HCT116 (cell line): ENCODE data around the gene OR13G1. TPM values are rescaled to one million over a fixed set of nuclear protein-coding genes. Genes with fewer than 3 reads are reported as not detected.
A peak's percentile ranks its signal among the peaks of the same experiment; 100 is the strongest.

Experiments
- ATAC-seq: fragments of 200-7000 bp; cut with Tn5 transposase; 2 replicates; pipeline ENCODE4 v1.9.1; 2020; ENCODE audit warnings: mild to moderate bottlenecking, moderate library complexity
- BruUV-seq: library from RNA; stranded (reverse); fragments of 400-500 nt; replicated peaks from 2 replicates; lab custom pipeline; 2021; lab: Mats Ljungman, UMichigan
- CTCF ChIA-PET: fragments of 300-600 bp; sonication (Branson Sonifier 250); formaldehyde crosslinking; loops from one replicate; lab custom pipeline; 2021; ENCODE audit warnings: antibody characterized with exemption; lab: Charles Lee
- POLR2A ChIA-PET: fragments of 300-600, 350-600 bp; sonication (Branson Sonifier 250); formaldehyde crosslinking; loops from one replicate; lab custom pipeline; 2021; ENCODE audit warnings: antibody characterized with exemption; lab: Charles Lee
- RAD21 ChIA-PET, 2 experiments: fragments of 300-600 bp; sonication (Branson Sonifier 250); formaldehyde crosslinking; loops; one replicate each; lab custom pipeline; 2023; ENCODE audit warnings: low total read pairs in 2 of 2; ENCODE audit not compliant: uncharacterized antibody in 2 of 2, unreplicated experiment in 2 of 2, low non-redundant PET in 1 of 2; lab: Charles Lee
- DNase-seq: peaks from one replicate; pipeline ENCODE4 v3.0.0-alpha.2; 2010; ENCODE audit warnings: low read depth, low spot score
- H2AFZ ChIP-seq: fragments of 200-600 bp; shearing (Covaris generic), sonication (generic); 2 replicates; pipeline ENCODE4 v1.6.1; 2017; ENCODE audit warnings: low read depth, mixed run types, mixed read lengths, antibody characterized with exemption, low read length; ENCODE audit not compliant: poor library complexity, severe bottlenecking
- H3K27ac ChIP-seq: 2 replicates; pipeline ENCODE4 v1.5.1; 2012; ENCODE audit warnings: low read depth, low read length
- H3K27me3 ChIP-seq: fragments of 200-600 bp; sonication (generic); 2 replicates; pipeline ENCODE4 v1.6.1; 2016; ENCODE audit warnings: mixed run types, low read length, mixed read lengths; ENCODE audit not compliant: insufficient read depth
- H3K36me3 ChIP-seq, 2 experiments: fragments of 200-500 bp in 1 of 2; fragments of 200-600 bp in 1 of 2; sonication (Bioruptor generic) in 1 of 2; sonication (generic) in 1 of 2; 2 replicates each; pipeline versions ENCODE4 v1.5.1 to v1.6.1; 2014 to 2016; ENCODE audit warnings: low read length in 2 of 2, inconsistent platforms in 1 of 2, mixed read lengths in 1 of 2, mixed run types in 1 of 2; ENCODE audit not compliant: insufficient read depth in 2 of 2, control insufficient read depth in 1 of 2
- H3K4me1 ChIP-seq, 2 experiments: fragments of 200-600 bp in 1 of 2; sonication (generic) in 1 of 2; 2 replicates each; pipeline versions ENCODE4 v1.5.1 to v1.6.1; 2012 to 2017; ENCODE audit warnings: low read length in 2 of 2, inconsistent platforms in 1 of 2, mild to moderate bottlenecking in 1 of 2, mixed read lengths in 1 of 2, mixed run types in 1 of 2, moderate library complexity in 1 of 2; ENCODE audit not compliant: insufficient read depth in 2 of 2, control insufficient read depth in 1 of 2
- H3K4me2 ChIP-seq: fragments of 200-600 bp; sonication (generic); 2 replicates; pipeline ENCODE4 v1.6.1; 2017; ENCODE audit warnings: mixed run types, low read length, mixed read lengths
- H3K4me3 ChIP-seq, 2 experiments: fragments of 200-600 bp in 1 of 2; sonication (generic) in 1 of 2; replicated peaks in 1 of 2; 2 replicates each; pipeline ENCODE4 v1.5.1; 2011 to 2016; ENCODE audit warnings: low read length in 2 of 2, control low read depth in 1 of 2, low read depth in 1 of 2, mild to moderate bottlenecking in 1 of 2, mixed read lengths in 1 of 2, mixed run types in 1 of 2
- H3K79me2 ChIP-seq: fragments of 200-600 bp; sonication (generic); 2 replicates; pipeline ENCODE4 v1.6.1; 2017; ENCODE audit warnings: mild to moderate bottlenecking, mixed run types, low read length, moderate library complexity, mixed read lengths; ENCODE audit not compliant: insufficient read depth
- H3K9ac ChIP-seq: fragments of 200-600 bp; sonication (generic); 2 replicates; pipeline ENCODE4 v1.6.1; 2016; ENCODE audit warnings: low read length, mixed read lengths
- H3K9me2 ChIP-seq: fragments of 200-600 bp; sonication (generic), shearing (Covaris generic); 2 replicates; pipeline ENCODE4 v1.6.1; 2017; ENCODE audit warnings: mixed run types, mild to moderate bottlenecking, moderate library complexity; ENCODE audit not compliant: insufficient read depth
- H3K9me3 ChIP-seq, 2 experiments: fragments of 200-500 bp in 1 of 2; fragments of 200-600 bp in 1 of 2; sonication (Bioruptor generic) in 1 of 2; sonication (generic) in 1 of 2; 2 replicates each; pipeline ENCODE4 v1.6.1; 2014 to 2017; ENCODE audit warnings: low read length in 2 of 2, mixed read lengths in 2 of 2, inconsistent platforms in 1 of 2, low read depth in 1 of 2, mild to moderate bottlenecking in 1 of 2, mixed run types in 1 of 2, moderate library complexity in 1 of 2; ENCODE audit not compliant: control insufficient read depth in 1 of 2, insufficient read depth in 1 of 2
- H4K20me1 ChIP-seq: fragments of 200-600 bp; sonication (generic), shearing (Covaris generic); 2 replicates; pipeline ENCODE4 v1.6.1; 2017; ENCODE audit warnings: mixed run types, mild to moderate bottlenecking, moderate library complexity; ENCODE audit not compliant: insufficient read depth
- CBX3 ChIP-seq: IDR thresholded peaks from 2 replicates; pipeline ENCODE4 v1.6.1; 2012; ENCODE audit warnings: low read depth
- CTCF ChIP-seq, 3 experiments: fragments of 200-600 bp in 1 of 3; sonication (generic) in 1 of 3; IDR thresholded peaks in 2 of 3; conservative IDR thresholded peaks in 1 of 3; 2 replicates each; pipeline ENCODE4 v1.5.1; 2012 to 2017; ENCODE audit warnings: low read depth in 2 of 3, low read length in 2 of 3, antibody characterized with exemption in 1 of 3, borderline replicate concordance in 1 of 3, control low read depth in 1 of 3, mild to moderate bottlenecking in 1 of 3, mixed read lengths in 1 of 3, mixed run types in 1 of 3, moderate library complexity in 1 of 3; ENCODE audit not compliant: insufficient read depth in 1 of 3
- EGR1 ChIP-seq: IDR thresholded peaks from 2 replicates; pipeline ENCODE4 v1.6.1; 2012; ENCODE audit warnings: low read depth
- ELF1 ChIP-seq: IDR thresholded peaks from 2 replicates; pipeline ENCODE4 v1.6.1; 2012; ENCODE audit warnings: low read depth, borderline replicate concordance
- EZH2 ChIP-seq: fragments of 200-600 bp; sonication (generic); IDR thresholded peaks from 2 replicates; pipeline ENCODE4 v1.6.1; 2017; ENCODE audit warnings: antibody characterized with exemption, mixed run types
- EZH2phosphoT487 ChIP-seq: fragments of 200-600 bp; IDR thresholded peaks from 2 replicates; pipeline ENCODE4 v1.6.1; 2018; ENCODE audit warnings: antibody characterized with exemption, borderline replicate concordance
- JUND ChIP-seq: IDR thresholded peaks from 2 replicates; pipeline ENCODE4 v1.6.1; 2012
- RAD21 ChIP-seq: IDR thresholded peaks from 2 replicates; pipeline ENCODE4 v1.6.1; 2012; ENCODE audit warnings: low read depth, mild to moderate bottlenecking
- SRF ChIP-seq: IDR thresholded peaks from 2 replicates; pipeline ENCODE4 v1.6.1; 2012; ENCODE audit warnings: low read depth
- ZNF274 ChIP-seq: fragments of 200-500 bp; sonication (Bioruptor generic); IDR thresholded peaks from 2 replicates; pipeline ENCODE4 v1.6.1; 2014; ENCODE audit warnings: mild to moderate bottlenecking, low read depth, low read length, inconsistent platforms
- intact Hi-C: fragments of 100-400 bp; cut with micrococcal nuclease; formaldehyde crosslinking; loops from 2 replicates; pipeline ENCODE4 v1.10.0; 2022
- total RNA-seq: library from RNA; stranded (reverse); gene quantifications from one replicate; pipeline ENCODE4 v1.2.1, GENCODE V29; 2021; ENCODE audit not compliant: unreplicated experiment
- TF ChIP-seq, protein P1 (sequence below): IDR thresholded peaks from 2 replicates; pipeline ENCODE4 v1.6.1; 2012

The OR13G1 gene
- total RNA-seq, 1 experiment from 2014 or later: not detected

DNA sequence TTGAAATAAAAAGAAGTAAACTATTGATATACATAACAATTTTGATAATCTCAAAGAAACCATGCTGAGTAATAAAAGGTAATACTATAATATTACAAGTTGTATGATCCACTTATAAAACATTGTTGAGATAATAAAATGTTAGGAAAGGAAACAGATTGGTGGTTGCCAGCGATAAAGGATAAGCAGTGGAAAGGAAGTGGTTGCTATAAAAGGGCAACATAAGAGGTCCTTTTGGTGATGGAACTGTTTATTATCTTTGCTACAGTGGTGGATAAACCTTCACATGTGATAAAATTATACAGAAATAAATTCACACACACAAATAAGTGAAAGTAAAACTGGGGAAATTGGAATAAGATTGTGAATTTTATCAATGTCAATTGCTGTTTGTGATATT lies 21.8 kb upstream of the OR13G1 start:
- ChIA-PET CTCF (no interaction called here), RAD21 (no interaction called here), POLR2A (no interaction called here)
- no peak overlapping the region for H3K4me3 ChIP-seq
- no peak overlapping the region for H3K27ac ChIP-seq
- peaks cover 0 to 14% of the 10 kb centered on the region in 2 experiments; a peak in 1 of 4 replicates for H3K9me3 ChIP-seq
- H3K79me2 ChIP-seq: no peaks in the 10 kb centered on the region
- H3K36me3 ChIP-seq: no peaks in the 10 kb centered on the region
- H3K9ac ChIP-seq: no peak overlapping the region
- intact Hi-C loops: no loop called here
- H4K20me1 ChIP-seq: no peaks in the 10 kb centered on the region
- H3K4me1 ChIP-seq: no peaks in the 10 kb centered on the region
- H3K9me2 ChIP-seq: no peaks in the 10 kb centered on the region
- H3K27me3 ChIP-seq: no peaks in the 10 kb centered on the region
- no TSS peak for BruUV-seq
- no peak for TF ChIP-seq EZH2
- no peak for TF ChIP-seq JUND
- no peak for TF ChIP-seq RAD21
- TF ChIP-seq ELF1: no peak
- no peak for TF ChIP-seq SRF
- TF ChIP-seq EGR1: no peak
- TF ChIP-seq ZNF274: no peak
- no peak for TF ChIP-seq EZH2phosphoT487
- no peak for TF ChIP-seq CBX3
- TF ChIP-seq, all 23 proteins: peak for 0
- Histone ChIP-seq H2AFZ (no peak overlapping the region), H3K4me2 (no peak overlapping the region)
- ATAC-seq (no peak), DNase-seq (no peak)

DNA sequence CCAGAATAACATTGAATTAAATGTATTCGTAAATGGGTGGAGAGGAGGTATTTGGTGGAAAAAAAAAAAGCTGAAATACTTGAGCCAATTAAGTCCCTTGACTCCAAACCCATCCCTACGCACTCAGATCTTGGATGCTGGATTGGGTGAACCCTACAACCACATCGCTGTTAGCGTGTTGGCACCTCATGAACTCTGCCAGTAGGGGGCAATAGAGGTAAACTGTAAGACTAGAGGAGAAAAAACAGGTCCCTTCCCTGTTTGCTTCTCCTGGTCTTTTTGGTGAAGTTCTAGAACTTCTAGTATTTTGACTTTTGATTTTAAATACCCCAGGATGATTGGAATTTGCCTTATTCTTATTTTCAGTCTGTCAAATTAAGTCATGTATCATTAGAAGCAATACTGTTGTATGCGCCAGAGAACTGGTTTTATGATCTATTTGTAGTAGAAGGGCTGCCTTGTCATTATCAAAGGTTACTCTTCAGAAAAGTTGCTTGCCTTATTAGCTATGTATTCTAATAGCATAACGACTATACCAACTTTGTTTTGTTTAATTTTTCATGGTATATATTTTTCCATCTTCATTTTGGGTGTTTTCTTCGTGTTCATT lies 1.9 kb upstream of the OR13G1 start:
- Histone ChIP-seq H3K9me2 (no peaks in the 10 kb centered on the region), H3K27me3 (no peaks in the 10 kb centered on the region), H2AFZ (no peak overlapping the region), H3K4me1 (no peaks in the 10 kb centered on the region), H3K79me2 (no peaks in the 10 kb centered on the region), H3K36me3 (no peaks in the 10 kb centered on the region), H3K9ac (no peak overlapping the region), H4K20me1 (no peaks in the 10 kb centered on the region), H3K4me2 (no peak overlapping the region), H3K27ac (no peak overlapping the region), H3K9me3 (peaks cover 0 to 3% of the 10 kb centered on the region in 2 experiments; a peak in 1 of 4 replicates), H3K4me3 (no peak overlapping the region)
- ATAC-seq: peak; percentile 63
- intact Hi-C loops: loop anchor here (5.0 kb wide), 1 partner anchor 1126 kb away; no protein-coding TSS in a partner anchor
- peak; percentile 10 for DNase-seq
- ChIA-PET CTCF (no interaction called here), RAD21 (no interaction called here), POLR2A (no interaction called here)
- BruUV-seq: no TSS peak
- TF ChIP-seq, protein P1, sequence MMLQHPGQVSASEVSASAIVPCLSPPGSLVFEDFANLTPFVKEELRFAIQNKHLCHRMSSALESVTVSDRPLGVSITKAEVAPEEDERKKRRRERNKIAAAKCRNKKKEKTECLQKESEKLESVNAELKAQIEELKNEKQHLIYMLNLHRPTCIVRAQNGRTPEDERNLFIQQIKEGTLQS: no peak
- TF ChIP-seq RAD21 (peak; percentile 45), CTCF (IDR thresholded peaks at IDR 0.05 in 2 of 3, conservative IDR thresholded peaks at IDR 0.05 in 1 of 3; ENCODE audit: borderline replicate concordance in 1 of 3, insufficient read depth in 1 of 3, low read depth in 2 of 3, low read length in 2 of 3) (peak; percentile 2 to 73 (median 70); a peak in 4 of 6 replicates)
